A549 (cell line): Measurements from ENCODE around the gene SHQ1. TPM values are rescaled to one million over a fixed set of nuclear protein-coding genes. Genes with fewer than 3 reads are reported as not detected.

ENCODE experiments used
- ATAC-seq, 2 experiments: fragments of 200-7000 bp in 1 of 2; fragments of >200 bp in 1 of 2; cut with Nextera tagmentation in 1 of 2; cut with Tn5 transposase in 1 of 2; 3 replicates each; pipeline versions ENCODE4 v1.8.0 to v1.9.1; 2018 to 2020; ENCODE audit warnings: mild to moderate bottlenecking in 1 of 2, moderate library complexity in 1 of 2
- CTCF ChIA-PET: fragments of 300-600 bp; sonication (Branson Sonifier 250); formaldehyde crosslinking; extraction: SDS; loops from one replicate; lab custom pipeline; 2021; ENCODE audit warnings: antibody characterized with exemption, inconsistent platforms; lab: Yijun Ruan, JAX
- POLR2A ChIA-PET: fragments of 350-600 bp; formaldehyde crosslinking; extraction: SDS; loops from one replicate; lab custom pipeline; 2021; ENCODE audit warnings: antibody characterized with exemption, inconsistent platforms; lab: Yijun Ruan, JAX
- DNase-seq, 2 experiments: peaks; one replicate each; pipeline versions ENCODE4 v3.0.0 to v3.0.0-alpha.2; 2011 to 2016; ENCODE audit warnings: low read depth in 1 of 2, low spot score in 1 of 2
- FAIRE-seq: peaks from 2 replicates; lab custom pipeline; 2011; peaks lifted over from hg19 to GRCh38; lab: Jason Lieb, UNC
- H3K27ac ChIP-seq, 2 experiments: fragments of >200 bp; sonication (Bioruptor Twin); formaldehyde crosslinking; 3 replicates each; pipeline ENCODE4 v1.5.1; 2016 to 2017
- H3K4me1 ChIP-seq: fragments of >200 bp; sonication (Bioruptor Twin); formaldehyde crosslinking; 3 replicates; pipeline ENCODE4 v1.6.1; 2016
- H3K4me2 ChIP-seq: fragments of >200 bp; sonication (Bioruptor Twin); formaldehyde crosslinking; 3 replicates; pipeline ENCODE4 v1.6.1; 2016
- H3K4me3 ChIP-seq: fragments of >200 bp; sonication (Bioruptor Twin); formaldehyde crosslinking; 3 replicates; pipeline ENCODE4 v1.5.1; 2016
- H3K9me3 ChIP-seq: fragments of >200 bp; sonication (Bioruptor Twin); formaldehyde crosslinking; 3 replicates; pipeline ENCODE4 v1.6.1; 2016
- ATOH8 ChIP-seq: fragments of 250-450 bp; sonication (Bioruptor Pico); IDR thresholded peaks from 2 replicates; pipeline ENCODE4 v1.5.0; 2020; ENCODE audit warnings: low read depth, mild to moderate bottlenecking, moderate library complexity
- BCL3 ChIP-seq: fragments of >200 bp; sonication (Bioruptor Twin); formaldehyde crosslinking; IDR thresholded peaks from 3 replicates; pipeline ENCODE4 v1.6.1; 2016
- BHLHE40 ChIP-seq: IDR thresholded peaks from 2 replicates; pipeline ENCODE4 v1.6.1; 2012; ENCODE audit warnings: low read depth, low read length, inconsistent platforms
- CBX8 ChIP-seq: fragments of 200-600 bp; sonication (generic); IDR thresholded peaks from 2 replicates; pipeline ENCODE4 v1.6.1; 2016
- CEBPB ChIP-seq, 2 experiments: fragments of >200 bp in 1 of 2; sonication (Bioruptor Twin) in 1 of 2; formaldehyde crosslinking in 1 of 2; IDR thresholded peaks; 2 replicates each; pipeline ENCODE4 v1.6.1; 2012 to 2016
- ELK1 ChIP-seq: fragments of 150-350 bp; IDR thresholded peaks from 2 replicates; pipeline ENCODE4 v1.6.1; 2014; ENCODE audit warnings: low read depth, mild to moderate bottlenecking, low read length
- ESRRA ChIP-seq: fragments of 150-350 bp; IDR thresholded peaks from 2 replicates; pipeline ENCODE4 v1.6.1; 2014; ENCODE audit warnings: mild to moderate bottlenecking, low read length, borderline replicate concordance
- FOSB ChIP-seq: fragments of 250-450 bp; sonication (Bioruptor Pico); IDR thresholded peaks from 2 replicates; pipeline ENCODE4 v1.5.0; 2020; ENCODE audit warnings: mild to moderate bottlenecking, moderate library complexity
- FOXS1 ChIP-seq: fragments of 250-450 bp; sonication (Bioruptor Pico); IDR thresholded peaks from 2 replicates; pipeline ENCODE4 v1.5.0; 2020; ENCODE audit warnings: mild to moderate bottlenecking, moderate library complexity
- HDAC2 ChIP-seq: fragments of 200-600 bp; sonication (generic); IDR thresholded peaks from 2 replicates; pipeline ENCODE4 v1.6.1; 2016
- JUNB ChIP-seq: fragments of >200 bp; sonication (Bioruptor Twin); formaldehyde crosslinking; IDR thresholded peaks from 2 replicates; pipeline ENCODE4 v1.6.1; 2016
- KDM1A ChIP-seq: fragments of 200-600 bp; sonication (generic); IDR thresholded peaks from 2 replicates; pipeline ENCODE4 v1.6.1; 2016; ENCODE audit warnings: low read depth, mild to moderate bottlenecking
- KDM5A ChIP-seq: fragments of 200-600 bp; sonication (generic); IDR thresholded peaks from 2 replicates; pipeline ENCODE4 v1.6.1; 2016; ENCODE audit warnings: antibody characterized with exemption, mild to moderate bottlenecking
- MAZ ChIP-seq: fragments of 150-350 bp; IDR thresholded peaks from 2 replicates; pipeline ENCODE4 v1.6.1; 2014; ENCODE audit warnings: antibody characterized with exemption, low read depth, low read length, borderline replicate concordance
- NFE2L2 ChIP-seq: fragments of 150-350 bp; conservative IDR thresholded peaks from 2 replicates; pipeline ENCODE4 v1.6.1; 2014; ENCODE audit warnings: low read length
- NPAS2 ChIP-seq: fragments of 250-450 bp; sonication (Bioruptor Pico); IDR thresholded peaks from 2 replicates; pipeline ENCODE4 v1.8.0; 2022; ENCODE audit warnings: mild to moderate bottlenecking, moderate library complexity, borderline replicate concordance
- NR3C1 ChIP-seq: fragments of >200 bp; sonication (Bioruptor Twin); formaldehyde crosslinking; IDR thresholded peaks from 3 replicates; pipeline ENCODE4 v1.6.1; 2017
- RFX5 ChIP-seq: fragments of 450-650 bp; IDR thresholded peaks from 2 replicates; pipeline ENCODE4 v1.7.1; 2014; ENCODE audit warnings: antibody characterized with exemption, mild to moderate bottlenecking, moderate library complexity
- SREBF2 ChIP-seq: fragments of 450-650 bp; IDR thresholded peaks from 2 replicates; pipeline ENCODE4 v1.6.1; 2014; ENCODE audit warnings: mild to moderate bottlenecking, moderate library complexity
- TFCP2L1 ChIP-seq: fragments of 250-450 bp; sonication (Bioruptor Pico); IDR thresholded peaks from 2 replicates; pipeline ENCODE4 v1.5.0; 2021; ENCODE audit warnings: mild to moderate bottlenecking
- USF2 ChIP-seq: fragments of 450-650 bp; IDR thresholded peaks from 2 replicates; pipeline ENCODE4 v1.6.1; 2014; ENCODE audit warnings: antibody characterized with exemption
- ZFP36 ChIP-seq: fragments of 450-650 bp; IDR thresholded peaks from 2 replicates; pipeline ENCODE4 v1.6.1; 2014; ENCODE audit warnings: borderline replicate concordance; ENCODE audit not compliant: partially characterized antibody
- ZSCAN20 ChIP-seq: fragments of 250-450 bp; sonication (Bioruptor Pico); IDR thresholded peaks from 2 replicates; pipeline ENCODE4 v1.8.0; 2022; ENCODE audit warnings: mild to moderate bottlenecking, moderate library complexity
- WGBS: methylation state at CpG from one replicate; pipeline ENCODE4 v1.1.6; 2017; ENCODE audit errors: missing lambda C conversion rate; 5-methylcytosine and 5-hydroxymethylcytosine counted together
- polyA plus RNA-seq, 4 experiments: library from polyadenylated mRNA; depleted of rRNA in 3 of 4; stranded (reverse); fragments of >200 nt; fragmentation: RNase III in 1 of 4; extraction: RNeasy Plus Mini Kit Qiagen cat#74134 plus additional on column Dnase treatment in 1 of 4; gene quantifications; 2 replicates in 3 of 4; 3 replicates in 1 of 4; pipeline ENCODE4 v1.2.3, GENCODE V29; 2011 to 2017

The SHQ1 gene
- polyA plus RNA-seq, 2 of the 4 experiments (the other 2 are of a cell fraction): 18.0 to 22.2 TPM

GRCh38 chr3:72810659-72811434 is 37.4 kb downstream of the SHQ1 start:
- POLR2A ChIA-PET: no interaction called here
- CTCF ChIA-PET: interaction anchor here (0.9 to 2.3 kb wide), 3 partner anchors 11 to 931 kb away, joined by 3 to 15 read pairs (median 4); no protein-coding TSS in a partner anchor
- H3K9me3 ChIP-seq: no peaks in the 10 kb centered on the region
- H3K27ac ChIP-seq: no peak overlapping the region
- FAIRE-seq (no peak), ATAC-seq (no peak), DNase-seq (no peak)
- no peaks in the 10 kb centered on the region for H3K4me1 ChIP-seq
- TF ChIP-seq FOSB (CRISPR knock-in tag): no peak
- TF ChIP-seq FOXS1 (CRISPR knock-in tag): no peak
- no peak for TF ChIP-seq CBX8
- TF ChIP-seq MAZ: no peak
- no peak for TF ChIP-seq KDM5A
- no peak for TF ChIP-seq ZFP36
- TF ChIP-seq NFE2L2: no peak
- TF ChIP-seq USF2: no peak
- no peak for TF ChIP-seq BCL3
- TF ChIP-seq ELK1: no peak
- TF ChIP-seq KDM1A: no peak
- no peak for TF ChIP-seq TFCP2L1 (CRISPR knock-in tag)
- 93% methylated on average over 6 of the region's 6 CpGs for WGBS
- H3K4me3 ChIP-seq: no peak overlapping the region
- no peak overlapping the region for H3K4me2 ChIP-seq

GRCh38 chr3:72810063-72810462 is 38.2 kb downstream of the SHQ1 start:
- CTCF ChIA-PET: interaction anchor here (0.9 kb wide), 1 partner anchor 854 kb away, joined by 3 read pairs; no protein-coding TSS in a partner anchor

More at GRCh38 chr3:72810063-72810462, 38.2 kb downstream of the SHQ1 start:
- FAIRE-seq (no peak), ATAC-seq (no peak)
- TF ChIP-seq ATOH8 (CRISPR knock-in tag): no peak
- no peak for TF ChIP-seq JUNB
- TF ChIP-seq FOSB (CRISPR knock-in tag): no peak
- TF ChIP-seq CEBPB (IDR thresholded peaks at IDR 0.05): no peak
- no peak for TF ChIP-seq ESRRA
- TF ChIP-seq NR3C1: no peak
- no peak for TF ChIP-seq BCL3
- TF ChIP-seq RFX5: no peak
- TF ChIP-seq BHLHE40: no peak
- TF ChIP-seq NPAS2 (CRISPR knock-in tag): no peak
- TF ChIP-seq SREBF2: no peak
- no peak for TF ChIP-seq ZSCAN20 (CRISPR knock-in tag)
- no peak for TF ChIP-seq HDAC2
- TF ChIP-seq, all 56 proteins: peak for 0
- Histone ChIP-seq H3K9me3 (no peaks in the 10 kb centered on the region), H3K4me3 (no peak overlapping the region), H3K4me1 (no peaks in the 10 kb centered on the region), H3K4me2 (no peak overlapping the region), H3K27ac (no peak overlapping the region)
- POLR2A ChIA-PET: no interaction called here
- no peak for DNase-seq
